ENCODE measurements around the gene SLC44A4.

- TF ChIP-seq EP300 (IDR thresholded peaks at IDR 0.05; ENCODE audit: borderline replicate concordance in 1 of 2, low read depth in 1 of 2, low read length in 1 of 2) (no peak), CTCF (IDR thresholded peaks at IDR 0.05) (no peak), RFX5 (IDR thresholded peaks at IDR 0.05; ENCODE audit: low read length) (no peak), POLR2AphosphoS5 (IDR thresholded peaks at IDR 0.05; ENCODE audit: low read depth, low read length) (no peak), RAD21 (IDR thresholded peaks at IDR 0.05; ENCODE audit: low read length) (no peak), FOXJ3 (CRISPR knock-in tag; IDR thresholded peaks at IDR 0.05) (no peak), NFIC (IDR thresholded peaks at IDR 0.05; ENCODE audit: borderline replicate concordance) (no peak)
- TF ChIP-seq, protein P1, sequence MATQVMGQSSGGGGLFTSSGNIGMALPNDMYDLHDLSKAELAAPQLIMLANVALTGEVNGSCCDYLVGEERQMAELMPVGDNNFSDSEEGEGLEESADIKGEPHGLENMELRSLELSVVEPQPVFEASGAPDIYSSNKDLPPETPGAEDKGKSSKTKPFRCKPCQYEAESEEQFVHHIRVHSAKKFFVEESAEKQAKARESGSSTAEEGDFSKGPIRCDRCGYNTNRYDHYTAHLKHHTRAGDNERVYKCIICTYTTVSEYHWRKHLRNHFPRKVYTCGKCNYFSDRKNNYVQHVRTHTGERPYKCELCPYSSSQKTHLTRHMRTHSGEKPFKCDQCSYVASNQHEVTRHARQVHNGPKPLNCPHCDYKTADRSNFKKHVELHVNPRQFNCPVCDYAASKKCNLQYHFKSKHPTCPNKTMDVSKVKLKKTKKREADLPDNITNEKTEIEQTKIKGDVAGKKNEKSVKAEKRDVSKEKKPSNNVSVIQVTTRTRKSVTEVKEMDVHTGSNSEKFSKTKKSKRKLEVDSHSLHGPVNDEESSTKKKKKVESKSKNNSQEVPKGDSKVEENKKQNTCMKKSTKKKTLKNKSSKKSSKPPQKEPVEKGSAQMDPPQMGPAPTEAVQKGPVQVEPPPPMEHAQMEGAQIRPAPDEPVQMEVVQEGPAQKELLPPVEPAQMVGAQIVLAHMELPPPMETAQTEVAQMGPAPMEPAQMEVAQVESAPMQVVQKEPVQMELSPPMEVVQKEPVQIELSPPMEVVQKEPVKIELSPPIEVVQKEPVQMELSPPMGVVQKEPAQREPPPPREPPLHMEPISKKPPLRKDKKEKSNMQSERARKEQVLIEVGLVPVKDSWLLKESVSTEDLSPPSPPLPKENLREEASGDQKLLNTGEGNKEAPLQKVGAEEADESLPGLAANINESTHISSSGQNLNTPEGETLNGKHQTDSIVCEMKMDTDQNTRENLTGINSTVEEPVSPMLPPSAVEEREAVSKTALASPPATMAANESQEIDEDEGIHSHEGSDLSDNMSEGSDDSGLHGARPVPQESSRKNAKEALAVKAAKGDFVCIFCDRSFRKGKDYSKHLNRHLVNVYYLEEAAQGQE (IDR thresholded peaks at IDR 0.05; ENCODE audit: low read depth, low read length) = no peak
Measured at GRCh38 chr6:31915351-31915750, 36.6 kb upstream of the SLC44A4 start.
